Embryonic facial prominence (tissue), 1 donor: ENCODE data around the gene EFCAB8.

Experiments
- DNase-seq: peaks from one replicate; pipeline ENCODE4 v3.0.0-alpha.2; 2016; ENCODE audit errors: extremely low spot score

Gene EFCAB8

GRCh38 chr20:33007376-33008335 is 148.9 kb downstream of the EFCAB8 start, which contains the start of gene BPIFB2:
BPIFB2 (plus strand) TSS chr20:33007704; CDS start chr20:33008575, 871 bp downstream.
- DNase-seq, result no peak

- DNase-seq, result no peak
These were observed 149.9 kb downstream of the EFCAB8 start for GRCh38 chr20:33008336-33009213.

- DNase-seq, result no peak
These were observed 150.8 kb downstream of the EFCAB8 start for GRCh38 chr20:33009214-33010132.

- DNase-seq, result no peak
These were observed 151.4 kb downstream of the EFCAB8 start for GRCh38 chr20:33010133-33010504.

- no peak for DNase-seq
These were observed 152.1 kb downstream of the EFCAB8 start for GRCh38 chr20:33010674-33011449.
